Measurements from ENCODE around the gene OR2T8. TPM values are rescaled to one million over a fixed set of nuclear protein-coding genes. Genes with fewer than 3 reads are reported as not detected.

OR2T8 gene
- total RNA-seq, 1 donor from 2014 or later = not detected

Other genes starting within 250 kb of the OR2T8 start
- gene OR13G1, start 240.5 kb upstream of the OR2T8 start, total RNA-seq (ENCODE audit: unreplicated experiment) = not detected
- gene OR6F1, start 203.6 kb upstream of the OR2T8 start, total RNA-seq (ENCODE audit: unreplicated experiment) = not detected
- not detected for gene OR14K1, start 181.6 kb upstream of the OR2T8 start, total RNA-seq (ENCODE audit: unreplicated experiment)
- not detected for gene OR14A2, start 172.1 kb upstream of the OR2T8 start, total RNA-seq (ENCODE audit: unreplicated experiment)
- gene OR1C1, start 159.7 kb upstream of the OR2T8 start, total RNA-seq (ENCODE audit: unreplicated experiment) = not detected
- gene OR14A16, start 96.1 kb upstream of the OR2T8 start, total RNA-seq (ENCODE audit: unreplicated experiment) = not detected
- not detected for gene OR11L1, start 78.4 kb upstream of the OR2T8 start, total RNA-seq (ENCODE audit: unreplicated experiment)
- gene TRIM58, start 63.1 kb upstream of the OR2T8 start, total RNA-seq (ENCODE audit: unreplicated experiment) = 1.4 TPM
- gene OR2W3, start 24.7 kb upstream of the OR2T8 start, total RNA-seq (ENCODE audit: unreplicated experiment) = 0.87 TPM
- not detected for gene OR2AJ1, start 4.6 kb downstream of the OR2T8 start, total RNA-seq (ENCODE audit: unreplicated experiment)
- gene OR2L8, start 28.6 kb downstream of the OR2T8 start, total RNA-seq (ENCODE audit: unreplicated experiment) = not detected
- gene OR2AK2, start 45.0 kb downstream of the OR2T8 start, total RNA-seq (ENCODE audit: unreplicated experiment) = not detected
- gene OR2L5, start 93.4 kb downstream of the OR2T8 start, total RNA-seq (ENCODE audit: unreplicated experiment) = not detected
- not detected for gene OR2L2, start 109.8 kb downstream of the OR2T8 start, total RNA-seq (ENCODE audit: unreplicated experiment)
- gene OR2L3, start 126.6 kb downstream of the OR2T8 start, total RNA-seq (ENCODE audit: unreplicated experiment) = not detected
- gene OR2L13, start 174.9 kb downstream of the OR2T8 start, total RNA-seq (ENCODE audit: unreplicated experiment) = not detected
- gene OR2M5, start 224.9 kb downstream of the OR2T8 start, total RNA-seq (ENCODE audit: unreplicated experiment) = not detected